ENCODE measurements around the gene TMTC2.

The TMTC2 gene

GRCh38 chr12:82883394-82884355 lies 197.0 kb downstream of the TMTC2 start:
- in situ Hi-C loops (cut with MboI; ENCODE audit: low sequenced_read_pairs) = no loop called here
- Histone ChIP-seq H3K27me3 (ENCODE audit: low read depth) (no peaks in the 10 kb centered on the region), H3K4me3 (no peak overlapping the region), H3K4me1 (peaks cover 8% of the 10 kb centered on the region), H3K36me3 (replicated peaks) (no peaks in the 10 kb centered on the region), H3K9me3 (no peaks in the 10 kb centered on the region)
- DNase-seq (ENCODE audit: low spot score in 2 of 2) = peak; percentile 8 to 41

GRCh38 chr12:82886671-82887340 lies 200.1 kb downstream of the TMTC2 start:
- no peak for DNase-seq (ENCODE audit: low spot score in 2 of 2)
- H3K9me3 ChIP-seq = no peaks in the 10 kb centered on the region
- no peaks in the 10 kb centered on the region for H3K36me3 ChIP-seq (replicated peaks)
- H3K27me3 ChIP-seq (ENCODE audit: low read depth) = no peaks in the 10 kb centered on the region
- H3K4me3 ChIP-seq = no peak overlapping the region
- in situ Hi-C loops (cut with MboI; ENCODE audit: low sequenced_read_pairs) = no loop called here
- H3K4me1 ChIP-seq = peaks cover 8% of the 10 kb centered on the region

- no peaks in the 10 kb centered on the region for H3K9me3 ChIP-seq
- no peaks in the 10 kb centered on the region for H3K36me3 ChIP-seq (replicated peaks)
- no peaks in the 10 kb centered on the region for H3K27me3 ChIP-seq (ENCODE audit: low read depth)
- no peaks in the 10 kb centered on the region for H3K4me1 ChIP-seq
- no peak overlapping the region for H3K4me3 ChIP-seq
- no peak for DNase-seq (ENCODE audit: low spot score in 2 of 2)
- in situ Hi-C loops (cut with MboI; ENCODE audit: low sequenced_read_pairs) = no loop called here
These were observed 207.2 kb downstream of the TMTC2 start for GRCh38 chr12:82893896-82894295.

GRCh38 chr12:82896277-82896676 lies 209.6 kb downstream of the TMTC2 start:
- in situ Hi-C loops (cut with MboI; ENCODE audit: low sequenced_read_pairs) = no loop called here
- no peak for DNase-seq (ENCODE audit: low spot score in 2 of 2)

GRCh38 chr12:82896979-82897378 lies 210.3 kb downstream of the TMTC2 start:
- in situ Hi-C loops (cut with MboI; ENCODE audit: low sequenced_read_pairs) = no loop called here
- no peak for DNase-seq (ENCODE audit: low spot score in 2 of 2)
- no peaks in the 10 kb centered on the region for H3K4me1 ChIP-seq
- no peaks in the 10 kb centered on the region for H3K27me3 ChIP-seq (ENCODE audit: low read depth)
- H3K36me3 ChIP-seq (replicated peaks) = no peaks in the 10 kb centered on the region
- H3K4me3 ChIP-seq = no peak overlapping the region
- no peaks in the 10 kb centered on the region for H3K9me3 ChIP-seq

More at GRCh38 chr12:82896277-82896676, 209.6 kb downstream of the TMTC2 start:
- no peak overlapping the region for H3K4me3 ChIP-seq
- no peaks in the 10 kb centered on the region for H3K27me3 ChIP-seq (ENCODE audit: low read depth)
- no peaks in the 10 kb centered on the region for H3K4me1 ChIP-seq
- no peaks in the 10 kb centered on the region for H3K9me3 ChIP-seq
- H3K36me3 ChIP-seq (replicated peaks) = no peaks in the 10 kb centered on the region

- no peak for DNase-seq (ENCODE audit: low spot score in 2 of 2)
- H3K36me3 ChIP-seq (replicated peaks) = no peaks in the 10 kb centered on the region
- no peaks in the 10 kb centered on the region for H3K27me3 ChIP-seq (ENCODE audit: low read depth)
- in situ Hi-C loops (cut with MboI; ENCODE audit: low sequenced_read_pairs) = no loop called here
- no peak overlapping the region for H3K4me3 ChIP-seq
- no peaks in the 10 kb centered on the region for H3K9me3 ChIP-seq
- H3K4me1 ChIP-seq = no peaks in the 10 kb centered on the region
These were observed 211.7 kb downstream of the TMTC2 start for GRCh38 chr12:82898441-82898840.

- no peaks in the 10 kb centered on the region for H3K27me3 ChIP-seq (ENCODE audit: low read depth)
- no peaks in the 10 kb centered on the region for H3K36me3 ChIP-seq (replicated peaks)
- in situ Hi-C loops (cut with MboI; ENCODE audit: low sequenced_read_pairs) = no loop called here
- H3K4me3 ChIP-seq = no peak overlapping the region
- no peaks in the 10 kb centered on the region for H3K9me3 ChIP-seq
- no peak for DNase-seq (ENCODE audit: low spot score in 2 of 2)
- no peaks in the 10 kb centered on the region for H3K4me1 ChIP-seq
These were observed 217.6 kb downstream of the TMTC2 start for GRCh38 chr12:82904219-82904790.

- DNase-seq (ENCODE audit: low spot score in 2 of 2) = no peak
- H3K4me1 ChIP-seq = no peaks in the 10 kb centered on the region
- H3K36me3 ChIP-seq (replicated peaks) = no peaks in the 10 kb centered on the region
- H3K9me3 ChIP-seq = no peaks in the 10 kb centered on the region
- H3K27me3 ChIP-seq (ENCODE audit: low read depth) = no peaks in the 10 kb centered on the region
- in situ Hi-C loops (cut with MboI; ENCODE audit: low sequenced_read_pairs) = no loop called here
- no peak overlapping the region for H3K4me3 ChIP-seq
These were observed 223.7 kb downstream of the TMTC2 start for GRCh38 chr12:82910246-82910893.

GRCh38 chr12:82912406-82912805 lies 225.7 kb downstream of the TMTC2 start:
- Histone ChIP-seq H3K4me1 (no peaks in the 10 kb centered on the region), H3K27me3 (ENCODE audit: low read depth) (no peaks in the 10 kb centered on the region), H3K4me3 (no peak overlapping the region), H3K36me3 (replicated peaks) (no peaks in the 10 kb centered on the region), H3K9me3 (no peaks in the 10 kb centered on the region)
- in situ Hi-C loops (cut with MboI; ENCODE audit: low sequenced_read_pairs) = no loop called here
- no peak for DNase-seq (ENCODE audit: low spot score in 2 of 2)

- no peaks in the 10 kb centered on the region for H3K9me3 ChIP-seq
- H3K4me3 ChIP-seq = no peak overlapping the region
- H3K4me1 ChIP-seq = peaks cover 10% of the 10 kb centered on the region
- no peaks in the 10 kb centered on the region for H3K27me3 ChIP-seq (ENCODE audit: low read depth)
- peak; percentile 60 to 67 for DNase-seq (ENCODE audit: low spot score in 2 of 2)
- no peaks in the 10 kb centered on the region for H3K36me3 ChIP-seq (replicated peaks)
- in situ Hi-C loops (cut with MboI; ENCODE audit: low sequenced_read_pairs) = no loop called here
These were observed 232.8 kb downstream of the TMTC2 start for GRCh38 chr12:82919388-82920054.

GRCh38 chr12:82923935-82924334 lies 237.2 kb downstream of the TMTC2 start:
- no peaks in the 10 kb centered on the region for H3K9me3 ChIP-seq
- no peaks in the 10 kb centered on the region for H3K36me3 ChIP-seq (replicated peaks)
- H3K4me3 ChIP-seq = no peak overlapping the region
- DNase-seq (ENCODE audit: low spot score in 2 of 2) = no peak
- no peaks in the 10 kb centered on the region for H3K27me3 ChIP-seq (ENCODE audit: low read depth)
- in situ Hi-C loops (cut with MboI; ENCODE audit: low sequenced_read_pairs) = no loop called here
- peaks cover 10% of the 10 kb centered on the region for H3K4me1 ChIP-seq

- no peak for DNase-seq (ENCODE audit: low spot score in 2 of 2)
- no peaks in the 10 kb centered on the region for H3K27me3 ChIP-seq (ENCODE audit: low read depth)
- in situ Hi-C loops (cut with MboI; ENCODE audit: low sequenced_read_pairs) = no loop called here
- H3K4me1 ChIP-seq = peaks cover 5% of the 10 kb centered on the region; the same call in 1 of the 2 replicates
- no peaks in the 10 kb centered on the region for H3K36me3 ChIP-seq (replicated peaks)
- no peak overlapping the region for H3K4me3 ChIP-seq
- no peaks in the 10 kb centered on the region for H3K9me3 ChIP-seq
These were observed 239.9 kb downstream of the TMTC2 start for GRCh38 chr12:82926630-82927029.

GRCh38 chr12:82930301-82930700 lies 243.6 kb downstream of the TMTC2 start:
- Histone ChIP-seq H3K4me3 (no peak overlapping the region), H3K36me3 (replicated peaks) (no peaks in the 10 kb centered on the region), H3K4me1 (peaks cover 5% of the 10 kb centered on the region; the same call in 1 of the 2 replicates), H3K9me3 (no peaks in the 10 kb centered on the region), H3K27me3 (ENCODE audit: low read depth) (no peaks in the 10 kb centered on the region)
- in situ Hi-C loops (cut with MboI; ENCODE audit: low sequenced_read_pairs) = no loop called here
- no peak for DNase-seq (ENCODE audit: low spot score in 2 of 2)

Measured in HAP-1 (cell line).